ENCODE results near the gene PARVG.

- no peak for TF ChIP-seq TAF1 (IDR thresholded peaks at IDR 0.05; ENCODE audit: borderline replicate concordance, insufficient read depth, low read length)
- TF ChIP-seq REST (IDR thresholded peaks at IDR 0.05; ENCODE audit: insufficient read depth in 1 of 2, low read depth in 2 of 2, low read length in 2 of 2) = no peak
- no peak for TF ChIP-seq POLR2AphosphoS5 (IDR thresholded peaks at IDR 0.05; ENCODE audit: low read depth, low read length)
- no peak for TF ChIP-seq SIN3A (IDR thresholded peaks at IDR 0.05; ENCODE audit: borderline replicate concordance, insufficient read depth, low read length)
- no peak for TF ChIP-seq FOXP2 (optimal IDR thresholded peaks at IDR 0.05; ENCODE audit: borderline replicate concordance, extremely low read depth, extremely low read length, insufficient read depth)
Observed at GRCh38 chr22:44185237-44186120, 4.8 kb downstream of the PARVG start.

Measured in PFSK-1 (cell line).